Measurements from ENCODE around the gene HGS. TPM values are rescaled to one million over a fixed set of nuclear protein-coding genes. Genes with fewer than 3 reads are reported as not detected.
"Not testable (repeated sequence)": the region's sequence is repeated elsewhere in the genome, so short reads cannot be mapped to it uniquely, and the experiment has no call there.

Gene HGS
- total and polyA plus RNA-seq, 5 experiments from 2014 or later, result 15.4 to 154 (median 31.1) TPM

DNA sequence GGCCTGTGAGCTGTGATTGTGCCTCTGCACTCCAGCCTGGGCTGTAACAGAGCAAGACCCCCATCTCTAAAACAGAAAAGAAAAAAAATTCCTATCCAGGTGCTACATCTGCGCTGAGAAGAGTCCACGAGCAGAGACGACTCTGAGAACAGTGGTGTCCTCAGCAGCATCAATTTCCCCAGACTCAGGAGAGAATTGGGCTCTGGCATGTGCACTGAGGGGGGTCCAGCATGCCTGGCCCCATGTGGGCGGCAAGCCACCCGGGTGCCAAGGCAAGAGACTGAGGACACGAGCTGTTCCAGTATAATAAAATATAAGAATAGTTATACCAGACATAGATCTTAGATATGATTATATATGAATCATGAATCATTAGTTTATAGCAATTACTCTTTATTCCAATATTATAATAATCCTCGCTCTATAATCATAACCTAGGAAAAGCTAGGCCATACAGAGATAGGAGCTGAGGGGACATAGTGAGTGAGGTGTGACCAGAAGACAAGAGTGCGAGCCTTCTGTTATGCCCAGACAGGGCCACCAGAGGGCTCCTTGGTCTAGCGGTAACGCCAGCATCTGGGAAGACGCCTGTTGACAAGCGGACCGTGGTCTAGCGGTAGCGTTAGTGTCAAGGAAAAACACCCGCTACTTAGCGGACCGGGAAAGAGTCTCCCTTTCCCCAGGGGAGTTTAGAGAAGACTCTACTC is 8.1 kb upstream of the HGS start:
- POLR2A ChIA-PET, result interaction anchor here (1.1 to 1.3 kb wide), 2 partner anchors 8 to 9 kb away, joined by 3 to 4 read pairs; partner anchors contain the start of genes ARL16, CCDC137 and OXLD1
- Mint-ChIP-seq H3K27ac (peak overlapping the region in 1 of 10 donors; percentile 33), H3K36me3 (peaks cover 0 to 35% (median 0%) of the 10 kb centered on the region in 3 donors)
- not testable (repeated sequence) for H3K4me3 Mint-ChIP-seq, H3K4me1 Mint-ChIP-seq, ATAC-seq, H3K9me3 Mint-ChIP-seq, H3K27me3 Mint-ChIP-seq
- peak in 1 of 10 donors; percentile 25 for DNase-seq

DNA sequence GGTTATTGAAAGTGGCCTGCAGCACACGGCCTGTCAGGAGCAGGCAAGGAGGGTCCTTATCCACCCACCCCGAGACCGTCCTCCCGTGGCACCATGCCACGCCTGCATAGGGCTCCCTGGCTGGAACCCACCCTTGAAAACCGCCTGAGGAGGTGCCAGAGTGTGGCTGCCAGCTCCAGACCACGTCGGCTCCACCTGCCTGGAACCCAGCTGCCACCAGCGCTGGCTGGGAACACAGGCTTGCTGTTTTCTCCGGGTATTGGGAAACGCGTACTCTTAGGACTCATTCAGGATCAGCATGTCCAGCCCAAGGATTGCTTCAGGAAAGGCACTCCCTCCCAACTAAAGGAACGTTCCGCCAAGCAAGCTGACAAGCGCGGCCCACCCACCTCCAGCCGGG is 6.9 kb upstream of the HGS start:
- H3K9me3 Mint-ChIP-seq, result no peaks in the 10 kb centered on the region
- no peak overlapping the region for H3K4me3 Mint-ChIP-seq
- no peak for ATAC-seq
- peak overlapping the region in 1 of 10 donors; percentile 7 for H3K27ac Mint-ChIP-seq
- H3K36me3 Mint-ChIP-seq, result peaks cover 0 to 28% (median 0%) of the 10 kb centered on the region in 3 donors
- no peaks in the 10 kb centered on the region for H3K27me3 Mint-ChIP-seq
- DNase-seq, result no peak
- peaks cover 1 to 15% (median 9%) of the 10 kb centered on the region in 4 donors for H3K4me1 Mint-ChIP-seq
- POLR2A ChIA-PET, result interaction anchor here (0.8 to 1.3 kb wide), 2 partner anchors 11 to 1100 kb away, joined by 3 to 4 read pairs; partner anchors contain the start of genes CCDC137 and OXLD1

DNA sequence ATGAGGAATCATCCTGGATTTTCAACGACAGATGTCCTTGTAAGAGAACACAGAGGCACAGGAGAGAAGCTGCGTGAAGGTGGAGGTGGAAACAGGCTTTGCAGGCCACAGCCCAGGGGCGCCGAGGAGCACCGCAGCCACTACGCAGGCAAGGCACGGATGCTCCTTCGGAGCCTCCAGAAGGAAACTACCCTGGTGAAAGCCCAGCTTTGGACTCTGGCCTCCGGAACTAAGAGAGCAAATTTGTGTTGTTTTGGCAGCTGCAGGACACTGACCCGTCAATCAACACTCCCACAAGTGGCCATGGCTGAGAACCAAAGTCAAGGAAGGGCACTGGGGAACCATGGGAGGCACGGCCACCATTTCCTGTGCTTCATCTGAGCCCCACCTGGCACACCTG is 3.7 kb upstream of the HGS start:
- Mint-ChIP-seq H3K27ac (no peak overlapping the region), H3K4me3 (peak overlapping the region in 3 of 10 donors; percentile 18 to 41 (median 36)), H3K4me1 (peaks cover 9 to 37% (median 29%) of the 10 kb centered on the region in 4 donors), H3K27me3 (no peaks in the 10 kb centered on the region), H3K36me3 (peaks cover 0 to 6% (median 0%) of the 10 kb centered on the region in 3 donors), H3K9me3 (peaks cover 0 to 2% (median 0%) of the 10 kb centered on the region in 9 donors)
- ATAC-seq, result no peak
- POLR2A ChIA-PET, result no interaction called here
- DNase-seq, result no peak

DNA sequence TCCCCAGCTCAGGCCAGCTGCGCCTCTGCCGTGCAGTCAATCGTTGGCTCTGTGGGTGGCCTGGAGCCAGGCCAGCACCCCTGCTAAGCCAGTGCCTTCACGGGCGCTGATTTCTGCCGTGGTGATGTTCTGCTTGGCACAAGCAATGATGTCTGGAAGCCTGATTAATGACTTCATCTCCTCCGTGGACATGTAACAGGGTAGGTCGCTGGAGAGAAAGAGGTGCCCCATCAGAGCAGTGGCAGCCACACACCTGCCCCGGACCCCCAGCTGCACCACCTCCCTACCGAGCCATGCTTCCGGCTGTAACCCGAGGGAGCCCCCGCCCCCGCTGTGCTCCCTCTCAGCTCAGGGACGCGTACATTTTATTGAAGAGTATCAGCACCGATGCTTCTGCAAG is 2.1 kb upstream of the HGS start:
- peak overlapping the region in 7 of 10 donors; percentile 4 to 48 (median 11) for H3K4me3 Mint-ChIP-seq
- ATAC-seq (no peak), DNase-seq (no peak)
- no peaks in the 10 kb centered on the region for H3K27me3 Mint-ChIP-seq
- POLR2A ChIA-PET, result interaction anchor here (1.0 to 5.6 kb wide), 8 partner anchors 8 to 390 kb away, joined by 3 to 80 read pairs (median 7); partner anchors contain the start of genes CCDC137, FAAP100, OXLD1 and SLC25A10
- H3K27ac Mint-ChIP-seq, result peak overlapping the region in 2 of 10 donors; percentile 34 to 40
- H3K4me1 Mint-ChIP-seq, result peaks cover 9 to 43% (median 27%) of the 10 kb centered on the region in 4 donors
- peaks cover 0 to 2% (median 0%) of the 10 kb centered on the region in 9 donors for H3K9me3 Mint-ChIP-seq
- peaks cover 0 to 11% (median 0%) of the 10 kb centered on the region in 3 donors for H3K36me3 Mint-ChIP-seq

DNA sequence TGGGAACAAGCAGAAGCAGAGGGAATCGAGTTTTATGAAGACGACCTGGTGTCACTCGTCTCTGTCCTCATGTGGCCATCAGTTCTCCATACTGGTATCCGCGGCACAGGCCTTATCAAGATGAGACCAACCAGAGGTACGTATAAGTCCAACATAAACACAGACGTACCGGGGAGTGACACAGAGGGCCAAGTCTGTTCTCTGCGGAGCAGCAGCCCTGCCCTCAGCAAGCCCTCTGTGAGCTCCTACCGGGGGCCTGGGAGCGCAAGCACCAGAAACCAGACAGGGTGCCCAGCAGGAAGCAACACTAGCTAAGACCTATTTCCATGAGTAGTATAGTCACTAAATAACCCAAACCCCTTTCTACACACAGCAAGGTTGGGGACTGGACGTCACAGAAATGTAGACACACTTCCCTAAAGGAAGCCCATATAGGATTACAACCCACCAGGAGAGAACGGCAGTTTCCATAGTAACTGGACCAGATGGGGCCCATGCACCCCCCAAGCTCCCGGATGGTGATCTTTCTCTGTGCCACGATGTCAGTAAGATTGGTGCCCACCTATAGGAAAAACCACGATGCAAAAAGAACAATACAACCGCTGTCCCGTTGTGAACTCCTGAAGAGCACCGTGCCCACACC is 1.1 kb upstream of the HGS start:
- no peak for DNase-seq
- Mint-ChIP-seq H3K36me3 (peaks cover 0 to 20% (median 0%) of the 10 kb centered on the region in 3 donors), H3K9me3 (peaks cover 0 to 2% (median 0%) of the 10 kb centered on the region in 9 donors), H3K4me1 (peaks cover 15 to 50% (median 30%) of the 10 kb centered on the region in 4 donors), H3K27ac (peak overlapping the region; percentile 66 to 98 (median 92)), H3K27me3 (no peaks in the 10 kb centered on the region), H3K4me3 (peak overlapping the region; percentile 87 to 100 (median 98))
- ATAC-seq, result no peak
- POLR2A ChIA-PET, result interaction anchor here (0.6 to 5.8 kb wide), 15 partner anchors 8 to 1228 kb away, joined by 3 to 80 read pairs (median 4); partner anchors contain the start of genes CCDC137, FAAP100, MCRIP1 and MRPL12

DNA sequence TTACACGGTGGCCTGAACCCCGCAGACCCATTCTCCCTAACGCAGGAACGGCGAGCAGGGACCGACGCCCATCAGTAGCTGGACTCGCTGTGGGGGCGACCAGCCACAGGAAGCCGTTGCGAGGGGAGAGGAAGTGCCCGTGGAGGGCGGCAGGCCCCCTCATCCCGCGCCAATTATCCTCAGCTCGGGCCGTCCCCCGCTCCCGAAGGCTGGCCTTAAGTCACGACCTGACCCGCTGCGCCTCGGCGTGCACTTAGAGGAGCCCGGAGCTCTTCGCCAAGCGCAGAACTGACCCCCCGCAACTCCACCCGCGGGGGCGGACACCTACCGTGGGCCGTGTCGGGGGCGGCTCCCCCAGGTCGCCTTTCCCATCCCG is 615 bp upstream of the HGS start:
- POLR2A ChIA-PET, result interaction anchor here (0.6 to 5.8 kb wide), 26 partner anchors 8 to 1229 kb away, joined by 3 to 80 read pairs (median 4); partner anchors contain the start of genes CCDC137, CEP131, FAAP100 and MCRIP1

DNA sequence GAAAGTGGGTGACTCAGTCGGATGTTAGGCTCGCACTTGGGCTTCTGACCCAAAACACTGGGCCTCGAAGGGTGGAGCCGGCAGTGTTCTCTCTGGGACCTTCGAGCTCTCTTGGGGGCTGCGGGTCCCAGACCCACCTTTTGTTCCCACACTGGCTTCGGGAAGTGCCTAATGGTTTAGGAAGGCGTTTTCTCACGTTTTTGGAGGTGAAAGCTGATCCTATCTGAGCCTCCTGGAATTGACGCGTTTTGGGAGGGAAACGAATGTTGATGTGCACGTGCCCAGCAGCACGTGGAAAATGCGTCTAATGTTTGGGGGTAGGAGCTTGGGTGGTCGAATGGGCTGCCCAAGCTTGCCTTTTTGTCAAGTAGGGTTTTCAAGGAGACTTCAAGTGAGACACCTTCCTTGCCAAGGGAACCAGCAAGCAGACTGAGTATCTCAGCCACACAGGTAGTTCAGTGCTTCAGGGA is 666 bp downstream of the HGS start:
- Mint-ChIP-seq H3K27ac (peak overlapping the region in 9 of 10 donors; percentile 56 to 88 (median 84)), H3K4me1 (peaks cover 20 to 55% (median 34%) of the 10 kb centered on the region in 4 donors), H3K9me3 (peaks cover 0 to 2% (median 0%) of the 10 kb centered on the region in 9 donors), H3K4me3 (peak overlapping the region; percentile 76 to 91 (median 83)), H3K36me3 (peaks cover 0 to 29% (median 0%) of the 10 kb centered on the region in 3 donors), H3K27me3 (no peaks in the 10 kb centered on the region)
- ATAC-seq, result no peak
- no peak for DNase-seq
- POLR2A ChIA-PET, result interaction anchor here (1.0 to 5.8 kb wide), 12 partner anchors 12 to 1230 kb away, joined by 3 to 80 read pairs (median 6); partner anchors contain the start of genes CCDC137, MCRIP1, MRPL12 and OXLD1

More for the DNA sequence above, 615 bp upstream of the HGS start:
- H3K36me3 Mint-ChIP-seq, result peaks cover 0 to 20% (median 0%) of the 10 kb centered on the region in 3 donors
- peaks cover 15 to 50% (median 30%) of the 10 kb centered on the region in 4 donors for H3K4me1 Mint-ChIP-seq
- DNase-seq (no peak), ATAC-seq (peak; percentile 20 to 41)
- H3K27ac Mint-ChIP-seq, result peak overlapping the region; percentile 66 to 98 (median 92)
- peaks cover 0 to 2% (median 0%) of the 10 kb centered on the region in 9 donors for H3K9me3 Mint-ChIP-seq
- no peaks in the 10 kb centered on the region for H3K27me3 Mint-ChIP-seq
- peak overlapping the region; percentile 87 to 100 (median 98) for H3K4me3 Mint-ChIP-seq

DNA sequence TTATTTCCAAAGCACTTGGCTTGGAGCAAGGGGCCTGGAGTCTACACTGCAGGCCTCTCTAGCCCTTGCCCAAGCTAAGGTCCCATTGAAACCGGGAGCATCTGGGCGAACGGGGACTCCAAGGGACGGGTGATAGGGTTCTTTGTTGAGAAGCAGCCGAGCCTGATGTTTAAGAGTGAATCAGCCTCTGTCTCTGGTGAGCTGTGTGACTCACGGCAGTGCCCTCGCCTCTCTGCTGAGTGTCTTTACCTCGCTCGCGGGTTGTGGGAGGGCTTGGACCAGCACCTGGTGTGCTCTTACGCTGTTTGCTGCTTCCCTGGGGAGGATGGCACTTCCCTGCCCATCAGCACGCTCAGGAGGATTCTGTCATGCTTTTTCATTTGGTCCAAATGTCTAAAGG is 1.3 kb downstream of the HGS start:
- Mint-ChIP-seq H3K9me3 (peaks cover 0 to 2% (median 0%) of the 10 kb centered on the region in 9 donors), H3K36me3 (peaks cover 0 to 33% (median 0%) of the 10 kb centered on the region in 3 donors), H3K27ac (peak overlapping the region in 9 of 10 donors; percentile 25 to 88 (median 84)), H3K27me3 (no peaks in the 10 kb centered on the region), H3K4me3 (peak overlapping the region; percentile 76 to 91 (median 83)), H3K4me1 (peaks cover 18 to 59% (median 38%) of the 10 kb centered on the region in 4 donors)
- ATAC-seq, result no peak
- POLR2A ChIA-PET, result interaction anchor here (4.1 to 5.8 kb wide), 3 partner anchors 11 to 19 kb away, joined by 20 to 80 read pairs (median 75); partner anchors contain the start of genes CCDC137, MRPL12 and OXLD1
- DNase-seq, result no peak

DNA sequence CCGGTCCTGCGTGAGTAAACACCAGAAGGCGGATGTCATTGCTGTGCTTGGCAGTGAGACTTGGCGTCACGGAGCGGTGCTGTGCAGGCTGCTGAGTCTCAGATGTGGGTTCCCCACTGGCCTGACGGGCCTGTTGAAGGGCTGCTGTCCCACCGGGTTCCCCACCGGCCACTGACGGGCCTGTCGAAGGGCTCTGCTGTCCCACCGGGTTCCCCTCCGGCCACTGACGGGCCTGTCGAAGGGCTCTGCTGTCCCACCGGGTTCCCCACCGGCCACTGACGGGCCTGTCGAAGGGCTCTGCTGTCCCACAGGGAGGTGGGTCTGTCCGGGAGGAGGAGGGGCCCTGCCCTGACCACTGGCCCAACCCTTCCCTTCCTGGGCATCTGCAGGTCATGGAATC is 2.8 kb downstream of the HGS start:
- Mint-ChIP-seq H3K27ac (peak overlapping the region in 2 of 10 donors; percentile 79 to 88), H3K36me3 (peaks cover 0 to 42% (median 0%) of the 10 kb centered on the region in 3 donors)
- POLR2A ChIA-PET, result interaction anchor here (5.6 to 5.8 kb wide), 2 partner anchors 16 to 21 kb away, joined by 75 to 80 read pairs; partner anchors contain the start of genes CCDC137, MRPL12 and OXLD1

DNA sequence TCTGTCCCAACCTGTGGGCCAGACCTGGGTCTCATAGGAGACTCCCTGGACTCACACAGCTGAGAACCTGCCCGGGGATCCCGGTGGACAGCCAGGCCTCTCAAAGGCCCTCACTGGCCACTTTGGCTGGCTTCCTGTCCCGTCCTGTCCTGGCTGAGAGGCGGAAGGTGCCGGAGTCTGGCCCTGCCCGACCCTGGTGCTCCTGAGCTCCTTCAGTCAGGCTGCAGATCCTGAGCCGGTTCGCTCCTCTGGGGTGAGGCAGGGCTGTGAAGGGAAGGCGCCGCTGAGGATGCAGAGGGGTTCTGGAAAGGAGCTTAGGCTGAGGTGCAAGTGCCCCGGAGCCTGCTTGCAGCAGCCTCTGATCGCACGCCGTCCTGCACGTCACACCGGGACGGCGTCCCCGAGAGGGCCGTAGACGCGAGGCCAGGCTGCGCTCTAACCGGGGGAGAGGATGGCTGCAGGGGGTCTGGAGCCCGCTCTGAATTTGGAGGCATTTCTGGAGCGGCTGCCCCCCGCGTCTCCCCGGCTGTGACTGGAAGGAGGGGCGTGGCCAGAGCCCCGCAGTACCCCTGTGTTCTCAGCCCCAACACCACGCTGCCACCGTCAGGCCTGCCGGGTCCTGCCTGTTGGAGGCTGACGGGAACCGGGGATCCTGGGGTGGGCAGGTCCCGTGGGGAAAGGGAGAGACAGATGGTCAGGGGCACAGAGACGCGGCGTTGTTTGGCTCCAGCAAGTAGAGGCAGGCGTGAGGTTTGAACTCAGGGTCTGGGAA is 4.1 kb downstream of the HGS start:
- peaks cover 0 to 47% (median 0%) of the 10 kb centered on the region in 3 donors for H3K36me3 Mint-ChIP-seq
- POLR2A ChIA-PET, result interaction anchor here (0.8 to 5.8 kb wide), 2 partner anchors 15 to 23 kb away, joined by 3 to 75 read pairs; partner anchors contain the start of gene MRPL12
- H3K27me3 Mint-ChIP-seq, result no peaks in the 10 kb centered on the region
- ATAC-seq (no peak), DNase-seq (no peak)
- peak overlapping the region in 3 of 10 donors; percentile 28 to 91 (median 85) for H3K27ac Mint-ChIP-seq
- H3K4me1 Mint-ChIP-seq, result peaks cover 21 to 44% (median 29%) of the 10 kb centered on the region in 4 donors
- H3K9me3 Mint-ChIP-seq, result peaks cover 0 to 2% (median 0%) of the 10 kb centered on the region in 9 donors
- peak overlapping the region in 2 of 10 donors; percentile 7 to 43 for H3K4me3 Mint-ChIP-seq

More for the DNA sequence above, 2.8 kb downstream of the HGS start:
- ATAC-seq (no peak), DNase-seq (no peak)
- no peaks in the 10 kb centered on the region for H3K27me3 Mint-ChIP-seq
- H3K9me3 Mint-ChIP-seq, result peaks cover 0 to 2% (median 0%) of the 10 kb centered on the region in 9 donors
- peaks cover 21 to 56% (median 38%) of the 10 kb centered on the region in 4 donors for H3K4me1 Mint-ChIP-seq
- H3K4me3 Mint-ChIP-seq, result peak overlapping the region in 2 of 10 donors; percentile 29 to 84

DNA sequence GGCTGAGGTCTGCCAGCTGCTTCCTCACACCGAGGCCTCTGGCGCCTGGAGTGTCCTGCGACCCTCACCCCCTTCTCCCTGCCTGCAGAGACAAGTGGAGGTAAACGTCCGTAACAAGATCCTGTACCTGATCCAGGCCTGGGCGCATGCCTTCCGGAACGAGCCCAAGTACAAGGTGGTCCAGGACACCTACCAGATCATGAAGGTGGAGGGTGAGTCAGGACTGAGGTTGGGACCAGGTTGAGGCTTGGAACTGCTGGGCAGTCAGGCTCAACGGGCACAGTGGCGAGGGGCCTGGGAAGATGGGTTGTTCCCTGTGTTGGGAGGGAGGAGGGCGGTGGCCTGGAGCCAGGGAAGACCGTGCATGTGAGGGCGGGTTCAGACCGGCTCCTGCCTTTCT is 4.8 kb downstream of the HGS start:
- peak overlapping the region in 1 of 10 donors; percentile 75 for H3K27ac Mint-ChIP-seq
- H3K4me3 Mint-ChIP-seq, result no peak overlapping the region
- POLR2A ChIA-PET, result no interaction called here
- H3K9me3 Mint-ChIP-seq, result peaks cover 0 to 2% (median 0%) of the 10 kb centered on the region in 9 donors
- ATAC-seq, result no peak
- no peak for DNase-seq
- no peaks in the 10 kb centered on the region for H3K27me3 Mint-ChIP-seq
- peaks cover 0 to 47% (median 0%) of the 10 kb centered on the region in 3 donors for H3K36me3 Mint-ChIP-seq
- peaks cover 20 to 42% (median 27%) of the 10 kb centered on the region in 4 donors for H3K4me1 Mint-ChIP-seq

Data from naive thymus-derived CD8-positive, alpha-beta T cell (primary cell).